GM19452 (cell line): ENCODE data around the gene LGALS14.
"Not testable (repeated sequence)": the region's sequence is repeated elsewhere in the genome, so short reads cannot be mapped to it uniquely, and the experiment has no call there.

Source experiments
- ATAC-seq: cut with Tn5 transposase; IDR thresholded peaks from one replicate; pipeline ENCODE4 v1.9.1; 2021; ENCODE audit not compliant: unreplicated experiment

The LGALS14 gene

DNA sequence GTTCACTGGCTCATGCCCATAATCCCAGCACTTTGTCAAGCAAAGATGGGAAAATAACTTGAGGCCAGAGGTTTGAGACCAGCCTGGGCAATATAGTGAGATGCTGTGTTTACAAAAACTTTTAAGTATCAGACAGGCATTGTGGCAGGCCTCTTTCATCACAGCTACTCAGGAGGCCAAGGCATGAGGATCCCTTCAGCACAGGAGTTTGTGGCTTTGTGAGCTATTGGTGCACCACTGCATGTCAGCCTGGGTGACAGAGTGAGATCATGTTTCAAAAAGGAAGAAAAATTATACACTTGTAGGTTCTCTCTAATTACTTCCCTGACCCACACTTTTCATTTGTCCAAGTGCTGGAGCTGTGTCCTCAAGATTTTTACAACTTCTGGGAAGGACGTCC, 11.5 kb upstream of the LGALS14 start:
- no peak for ATAC-seq

DNA sequence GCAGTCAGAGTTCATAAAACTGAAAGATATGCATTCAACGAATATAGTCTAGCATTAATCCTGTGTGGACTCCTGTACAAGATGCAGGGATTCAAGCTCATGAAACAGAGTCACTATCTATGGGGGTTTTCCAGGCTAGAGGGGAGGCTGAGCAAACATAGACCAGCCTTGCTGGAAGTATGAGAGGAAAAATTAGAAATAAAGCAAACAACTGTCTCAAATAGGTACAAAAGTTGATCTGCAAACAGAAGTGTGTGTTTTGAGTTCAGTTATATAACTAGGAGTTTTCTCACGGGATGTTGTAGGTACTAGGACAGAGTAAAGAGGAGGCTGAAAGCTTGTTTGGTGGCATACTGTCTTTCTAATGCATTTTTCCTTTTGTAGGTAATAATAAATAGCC, 8.5 kb upstream of the LGALS14 start:
- no peak for ATAC-seq

DNA sequence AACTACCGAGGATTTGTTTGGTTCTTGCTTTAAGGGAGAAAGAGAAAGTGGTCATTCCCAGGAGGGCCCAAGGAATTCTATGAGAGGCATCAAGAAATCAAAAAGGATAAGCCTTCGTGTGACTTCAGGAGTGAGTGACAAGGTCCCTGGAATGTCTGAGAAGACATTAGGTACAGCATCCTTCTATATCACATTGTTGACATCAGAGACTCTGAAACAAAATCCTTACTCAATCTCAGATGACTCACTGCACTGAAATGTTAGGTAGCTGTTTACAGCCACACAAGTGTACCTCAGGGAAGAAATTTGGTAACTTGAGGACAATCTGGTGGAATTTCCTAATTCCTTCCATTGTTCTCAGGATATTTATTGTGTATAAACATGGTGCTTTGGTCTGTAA, 7.9 kb upstream of the LGALS14 start:
- ATAC-seq: no peak

DNA sequence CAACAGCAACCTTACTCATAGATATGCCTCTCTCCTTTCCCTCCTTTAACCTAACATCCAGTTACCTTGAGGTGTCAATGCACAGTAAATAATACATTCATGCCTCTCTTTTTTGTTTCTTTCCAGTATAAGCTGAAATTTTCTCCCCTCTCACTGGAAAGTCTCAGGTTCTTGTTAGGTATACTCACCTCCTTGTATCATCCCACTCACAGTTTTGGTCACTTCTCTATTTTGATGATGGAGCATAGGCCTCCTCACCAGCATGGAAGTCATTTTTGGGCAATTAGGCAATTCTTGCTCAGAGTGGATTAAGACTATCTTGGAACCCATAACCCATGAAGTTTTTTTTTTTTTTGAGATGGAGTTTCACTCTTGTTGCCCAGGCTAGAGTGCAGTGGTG, 5.7 kb upstream of the LGALS14 start:
- no peak for ATAC-seq

DNA sequence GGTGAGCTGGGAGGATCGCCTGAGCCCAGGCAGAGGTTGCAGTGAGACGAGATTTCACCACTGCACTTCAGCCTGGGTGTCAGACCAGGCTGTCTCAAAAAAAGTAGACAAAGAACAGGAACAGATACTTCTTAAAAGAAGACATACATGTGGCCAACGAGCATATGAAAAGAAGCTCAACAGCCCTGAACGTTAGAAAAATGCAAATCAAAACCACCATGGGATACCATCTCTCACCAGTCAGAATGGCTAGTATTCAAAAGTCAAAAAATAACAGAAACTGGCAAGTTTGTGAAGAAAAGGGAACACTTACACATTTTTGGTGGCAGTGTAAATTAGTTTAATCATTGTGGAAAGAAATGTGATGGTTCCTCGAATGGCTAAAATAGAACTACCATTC, 3.0 kb upstream of the LGALS14 start:
- ATAC-seq: peak; percentile 56

GRCh38 chr19:39705578-39706188, 1.4 kb downstream of the LGALS14 start:
- ATAC-seq: no peak

DNA sequence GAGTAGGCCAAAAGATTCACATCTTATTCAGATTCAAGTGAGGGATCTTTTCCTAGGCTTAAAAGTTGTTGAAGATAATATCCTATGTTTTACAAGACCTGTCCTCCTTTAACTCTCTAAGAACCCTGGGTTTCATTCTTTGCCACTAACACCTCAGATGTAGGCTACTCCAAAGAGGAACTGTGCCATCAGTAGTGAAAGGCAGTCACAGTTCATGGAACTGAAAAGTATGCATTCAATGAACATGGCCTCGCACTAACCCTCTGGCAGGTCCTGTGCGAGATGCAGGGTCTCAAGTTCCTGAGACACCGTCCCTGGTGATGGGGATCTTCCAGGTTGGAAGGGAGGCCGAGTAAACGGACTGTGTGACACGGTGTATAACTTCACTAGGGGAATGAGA, 4.3 kb downstream of the LGALS14 start:
- ATAC-seq: no peak

- ATAC-seq: no peak
These were observed 5.0 kb downstream of the LGALS14 start for GRCh38 chr19:39709026-39709872.

GRCh38 chr19:39710333-39710890, 6.1 kb downstream of the LGALS14 start:
- ATAC-seq: no peak

DNA sequence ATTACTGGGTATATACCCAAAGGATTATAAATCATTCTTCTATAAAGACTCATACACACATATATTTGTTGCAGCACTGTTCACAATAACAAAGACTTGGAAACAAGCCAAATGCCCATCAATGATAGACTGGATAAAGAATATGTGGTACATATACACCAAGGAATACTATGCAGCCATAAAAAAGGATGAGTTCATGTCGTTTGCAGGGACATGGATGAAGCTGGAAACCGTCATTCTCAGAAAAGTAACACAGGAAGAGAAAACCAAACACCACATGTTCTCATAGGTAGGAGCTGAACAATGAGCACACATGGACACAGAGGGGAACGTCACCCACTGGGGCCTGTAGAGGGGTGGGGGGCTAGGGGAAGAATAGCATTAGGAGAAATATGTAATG, 15.9 kb downstream of the LGALS14 start:
- not testable (repeated sequence) for ATAC-seq

GRCh38 chr19:39725995-39726394, 21.7 kb downstream of the LGALS14 start:
- ATAC-seq: no peak

DNA sequence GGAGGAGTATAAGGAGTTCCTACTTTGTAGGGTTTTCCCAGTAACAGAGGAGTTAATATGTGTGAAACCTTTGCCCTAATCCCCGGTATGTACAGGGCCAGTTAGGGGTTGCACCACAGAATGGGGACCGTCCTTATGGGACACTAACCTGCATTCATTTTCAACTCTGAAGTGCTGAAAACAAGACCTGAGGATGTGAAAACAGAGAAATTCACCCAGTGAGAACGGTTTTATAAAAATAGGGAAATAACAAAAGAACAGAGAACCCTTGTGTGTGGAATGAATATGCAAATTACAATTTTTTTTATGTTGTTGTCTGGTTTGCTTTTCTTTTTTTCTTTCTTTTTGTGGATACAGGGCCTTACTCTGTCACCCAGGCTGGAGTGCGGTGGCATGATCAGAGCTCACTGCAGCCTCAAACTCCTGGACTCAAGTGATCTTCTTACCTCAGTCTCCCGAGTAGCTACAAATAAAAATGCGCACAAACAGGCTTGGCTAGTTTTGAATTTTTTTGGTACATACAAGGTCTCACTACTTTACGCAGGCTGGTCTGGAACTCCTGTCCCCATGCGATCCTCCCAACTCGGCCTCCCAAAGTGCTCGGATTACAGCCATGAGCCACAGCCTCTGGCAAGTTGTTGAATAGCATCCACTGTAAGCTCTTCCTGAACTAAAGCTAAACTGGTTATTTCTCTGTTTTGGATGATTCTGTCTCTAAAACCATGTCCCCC, 23.0 kb downstream of the LGALS14 start:
- ATAC-seq: no peak

- no peak for ATAC-seq
These were observed 23.8 kb downstream of the LGALS14 start for GRCh38 chr19:39728040-39728439.

DNA sequence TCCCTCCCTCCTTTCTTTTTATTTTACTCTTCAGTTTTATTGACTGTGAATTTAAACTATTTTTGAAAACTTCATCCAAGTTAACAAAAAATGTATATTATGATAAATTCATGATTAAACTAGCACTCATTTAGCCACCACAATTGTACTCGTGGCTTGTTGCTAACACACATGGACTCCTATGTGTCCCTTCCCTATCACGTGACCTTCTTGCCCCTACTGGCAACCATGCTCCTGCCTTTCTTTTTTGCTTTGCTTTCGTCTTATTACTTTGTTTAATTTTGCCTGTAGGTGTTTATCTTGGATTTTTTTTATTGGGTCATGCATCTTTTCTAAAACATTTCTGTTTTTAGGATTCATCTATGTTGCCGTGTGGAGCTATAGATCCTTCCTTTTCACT, 25.3 kb downstream of the LGALS14 start:
- no peak for ATAC-seq

- ATAC-seq: no peak
These were observed 27.4 kb downstream of the LGALS14 start for GRCh38 chr19:39731685-39732084.

DNA sequence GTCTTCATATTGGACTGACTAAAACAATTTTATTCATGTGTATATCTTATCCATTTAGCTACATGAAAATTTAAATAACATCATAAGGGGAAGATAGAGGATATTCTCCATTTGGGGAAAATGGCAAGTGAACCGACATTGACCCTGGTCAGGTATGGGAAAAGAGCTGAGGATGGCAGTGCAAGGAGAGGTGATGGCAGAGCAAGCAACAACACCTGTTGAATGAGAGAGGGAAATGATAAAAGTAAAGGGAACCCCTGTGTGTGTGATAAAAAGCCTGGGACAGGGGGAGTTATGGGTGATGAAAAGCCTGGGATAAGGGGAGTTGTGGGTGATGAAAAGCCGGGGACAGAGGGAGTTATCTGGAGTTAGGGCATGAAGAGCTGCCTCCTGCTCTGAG, 29.6 kb downstream of the LGALS14 start:
- ATAC-seq: no peak

DNA sequence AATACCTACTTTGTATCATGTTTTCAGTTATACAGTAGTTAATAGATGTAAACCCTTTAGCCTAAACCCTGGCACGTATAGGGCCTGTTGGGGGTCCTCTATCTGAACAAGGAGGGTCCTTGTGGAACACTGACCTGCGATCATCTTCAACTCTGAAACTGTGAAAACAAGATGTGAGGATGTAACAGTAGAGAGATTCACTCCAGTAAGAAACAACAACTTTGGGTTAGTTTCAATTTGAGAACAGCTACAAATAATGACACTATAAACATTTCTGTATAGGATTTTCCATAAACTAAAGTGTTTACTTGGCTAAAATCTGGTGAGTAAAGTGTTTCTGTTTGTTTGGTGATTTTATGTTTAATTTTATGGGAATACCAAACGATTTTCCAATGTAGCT, 31.4 kb downstream of the LGALS14 start:
- ATAC-seq: no peak

DNA sequence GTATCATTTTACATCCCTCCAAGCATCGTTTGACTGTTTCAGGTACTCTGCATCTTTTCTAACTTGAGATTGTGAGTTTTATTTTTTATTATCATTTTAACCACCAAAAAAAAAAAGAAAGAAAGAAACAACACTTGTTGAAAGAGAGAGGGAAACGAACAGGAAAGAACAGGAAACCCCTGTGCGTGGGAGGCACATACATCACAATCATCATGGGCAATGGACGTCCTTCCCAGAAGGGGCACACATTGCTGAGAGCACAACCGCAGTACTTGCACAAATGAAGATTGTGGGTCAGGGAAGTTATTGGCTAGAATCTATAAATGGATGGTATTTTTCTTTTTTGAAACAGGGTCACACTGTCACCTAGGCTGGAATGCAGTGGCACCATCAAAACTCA, 31.8 kb downstream of the LGALS14 start:
- ATAC-seq: no peak

DNA sequence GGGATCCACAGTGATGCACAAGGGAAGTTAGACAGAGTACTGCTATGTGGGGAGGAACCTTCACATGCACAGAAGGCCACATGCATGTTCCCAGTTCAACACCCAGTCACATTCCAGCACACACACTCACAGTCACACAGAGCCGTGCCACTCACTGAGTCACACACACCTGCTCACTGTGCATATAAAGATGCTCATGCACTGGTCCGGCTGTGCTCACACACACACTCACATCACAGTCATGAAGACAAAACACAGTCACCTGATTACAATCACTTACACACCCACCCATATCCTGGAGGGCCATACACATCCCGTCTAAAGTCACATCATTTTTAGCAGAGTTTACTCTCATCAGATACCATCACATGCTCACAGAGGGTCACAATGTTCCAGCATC, 33.1 kb downstream of the LGALS14 start:
- ATAC-seq: no peak

GRCh38 chr19:39737891-39738290, 33.6 kb downstream of the LGALS14 start, which contains the start of gene CLC:
Gene CLC, minus strand, starts transcription at chr19:39738029. Its CDS starts 77 bp downstream, at chr19:39737952.
- ATAC-seq: no peak

DNA sequence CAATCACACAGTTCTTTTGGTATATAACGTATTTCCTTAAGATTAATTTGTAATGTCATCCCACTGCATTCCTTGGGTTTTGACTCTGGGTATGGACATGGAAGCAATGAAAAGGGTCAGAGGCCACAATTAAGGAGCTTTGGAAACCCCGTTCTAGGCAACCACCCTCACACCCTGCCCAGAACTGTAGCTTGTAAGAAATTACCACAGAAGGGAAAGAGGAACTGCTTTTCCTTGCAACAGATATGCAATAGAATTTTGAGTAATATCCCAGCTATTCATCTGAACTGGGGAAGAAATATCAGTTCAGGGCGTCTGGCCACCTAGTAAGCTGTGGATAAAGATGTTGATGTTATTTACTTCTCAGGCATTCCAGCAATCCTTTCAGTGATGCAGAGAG, 34.5 kb downstream of the LGALS14 start:
- ATAC-seq: no peak

DNA sequence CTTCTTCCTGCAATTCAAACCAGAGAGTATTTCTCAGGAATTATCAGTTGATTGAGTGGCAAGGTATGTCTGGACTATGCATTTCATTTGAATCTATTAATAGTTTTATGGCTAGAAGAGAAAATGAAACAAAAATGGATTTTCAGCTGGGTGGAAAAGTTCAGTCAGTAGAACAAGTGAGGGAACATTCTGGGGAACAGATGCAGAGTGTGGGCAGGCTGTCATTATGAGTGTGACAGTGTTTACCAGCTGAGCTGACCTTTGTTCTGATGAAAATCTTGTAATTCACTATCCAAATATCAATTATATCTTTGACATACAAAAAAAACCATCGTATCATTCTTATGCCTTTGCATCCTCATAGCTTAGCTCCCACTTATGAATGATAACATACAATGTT, 36.1 kb downstream of the LGALS14 start:
- ATAC-seq: no peak
